A549 treated with AZD9567 at 1 μM for 4 hours (cell line): Measurements from ENCODE around the gene CAPN5. TPM values are rescaled to one million over a fixed set of nuclear protein-coding genes. Genes with fewer than 3 reads are reported as not detected.

Experiments
- total RNA-seq: library from RNA; stranded (reverse); fragments of 200-300 nt; extraction: Qiagen RNA extraction; gene quantifications from 5 replicates; pipeline ENCODE4 v1.2.3, GENCODE V29; 2022; ENCODE audit not compliant: insufficient read depth

Gene CAPN5
- total RNA-seq, result 7.2 to 15.9 TPM (median 8.4 TPM) in 5 replicates

DNA sequence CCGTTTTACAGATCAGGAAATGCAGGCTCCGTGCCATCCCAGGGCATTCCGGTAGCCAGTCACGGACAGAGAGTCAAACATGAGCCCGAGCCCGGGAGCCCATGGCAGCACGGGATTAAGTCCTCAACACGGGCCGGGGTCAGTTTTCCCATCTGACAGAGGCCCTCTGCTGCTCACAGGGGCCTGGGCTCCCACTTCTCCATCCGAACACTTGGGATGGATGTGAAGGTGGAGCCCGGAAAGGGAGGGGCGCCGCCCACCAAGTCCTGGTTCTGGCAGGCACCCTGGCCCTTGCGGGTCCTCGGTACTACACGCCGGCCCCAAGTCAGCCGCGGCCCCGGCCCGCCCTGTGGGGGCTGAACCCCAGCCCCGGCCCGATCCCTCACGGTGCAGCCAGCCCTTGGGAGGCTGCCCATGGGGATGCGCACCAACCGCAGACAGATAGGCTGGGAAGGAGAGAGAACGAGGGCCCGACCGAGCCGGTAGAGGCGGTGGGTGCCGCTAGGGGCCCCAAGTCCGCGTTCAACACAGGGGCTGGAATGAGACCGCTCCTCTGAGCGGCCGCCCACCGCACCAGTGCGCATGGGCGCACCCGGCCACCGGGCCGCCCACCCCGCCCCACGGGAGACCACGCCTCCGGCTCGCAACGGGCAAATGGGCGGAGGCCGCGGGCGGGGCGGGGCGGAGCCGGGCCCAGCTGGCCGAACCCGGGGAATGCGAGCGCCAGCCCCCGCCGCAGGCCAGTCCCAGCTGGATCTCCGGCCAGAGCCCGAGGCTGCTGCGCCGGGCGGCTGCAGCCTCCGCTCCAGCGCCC, at the start of gene CAPN5:
TSS of gene CAPN5 (plus strand) at position 743 of the 814 bp plus-strand sequence. CDS start 17,916 bp downstream, outside the sequence.

GRCh38 chr11:77102246-77103210, 35.8 kb downstream of the CAPN5 start, which contains the start of gene OMP:
TSS of gene OMP (plus strand) at chr11:77102840. CDS start at chr11:77102840, 0 bp downstream.

GRCh38 chr11:77127920-77128691, 61.3 kb downstream of the CAPN5 start, which contains the start of gene MYO7A:
TSS of gene MYO7A (plus strand) at chr11:77128246. CDS start at chr11:77130635, 2,389 bp downstream.

Other genes with a start within 250 kb of the CAPN5 start
- 16.4 to 19.4 TPM (median 18.7 TPM) in 5 replicates for gene ACER3, start 206.1 kb upstream of the CAPN5 start, total RNA-seq
- 0.44 to 1.3 TPM (median 0.56 TPM) in 5 replicates for gene B3GNT6, start 32.6 kb upstream of the CAPN5 start, total RNA-seq
- gene OMP, start 35.9 kb downstream of the CAPN5 start, total RNA-seq, result not detected in 5 replicates
- gene MYO7A, start 61.3 kb downstream of the CAPN5 start, total RNA-seq, result 1.2 to 1.4 TPM (median 1.2 TPM) in 5 replicates
- gene GDPD4, start 234.7 kb downstream of the CAPN5 start, total RNA-seq, result not detected in 5 replicates